BJ (cell line): ENCODE data around the gene SWAP70. TPM values are rescaled to one million over a fixed set of nuclear protein-coding genes. Genes with fewer than 3 reads are reported as not detected.
A peak's percentile ranks its signal among the peaks of the same experiment; 100 is the strongest.

Experiments used
- CTCF ChIA-PET: fragments of 350-600 bp; formaldehyde crosslinking; extraction: SDS; loops from one replicate; lab custom pipeline; 2021; ENCODE audit warnings: antibody characterized with exemption, inconsistent platforms; lab: Yijun Ruan, JAX
- POLR2A ChIA-PET: fragments of 300-600 bp; sonication (Branson Sonifier 250); formaldehyde crosslinking; extraction: SDS; loops from one replicate; lab custom pipeline; 2021; ENCODE audit warnings: antibody characterized with exemption; lab: Charles Lee
- DNase-seq: peaks from one replicate; pipeline ENCODE4 v3.0.0-alpha.2; 2011; ENCODE audit warnings: low read depth
- H3K27me3 ChIP-seq: 2 replicates; pipeline ENCODE4 v1.6.0; 2011; ENCODE audit warnings: low read length; ENCODE audit not compliant: control insufficient read depth, insufficient read depth
- H3K36me3 ChIP-seq: 2 replicates; pipeline ENCODE4 v1.5.1; 2011; ENCODE audit warnings: low read length; ENCODE audit not compliant: control insufficient read depth, insufficient read depth
- H3K4me3 ChIP-seq: 2 replicates; pipeline ENCODE4 v1.5.1; 2011; ENCODE audit warnings: low read depth, mild to moderate bottlenecking, control low read depth, low read length
- polyA plus RNA-seq: library from polyadenylated mRNA; depleted of rRNA; stranded (reverse); fragments of >200 nt; gene quantifications from 2 replicates; pipeline ENCODE4 v1.2.3, GENCODE V29; 2011
- TF ChIP-seq, protein P1 (sequence below): IDR thresholded peaks from 2 replicates; pipeline ENCODE4 v1.5.1; 2011; ENCODE audit warnings: low read depth, mild to moderate bottlenecking, control low read depth, inconsistent platforms, low read length, moderate library complexity; ENCODE audit not compliant: insufficient read depth

The SWAP70 gene
- polyA plus RNA-seq, 1 experiment: 16.6 TPM

DNA sequence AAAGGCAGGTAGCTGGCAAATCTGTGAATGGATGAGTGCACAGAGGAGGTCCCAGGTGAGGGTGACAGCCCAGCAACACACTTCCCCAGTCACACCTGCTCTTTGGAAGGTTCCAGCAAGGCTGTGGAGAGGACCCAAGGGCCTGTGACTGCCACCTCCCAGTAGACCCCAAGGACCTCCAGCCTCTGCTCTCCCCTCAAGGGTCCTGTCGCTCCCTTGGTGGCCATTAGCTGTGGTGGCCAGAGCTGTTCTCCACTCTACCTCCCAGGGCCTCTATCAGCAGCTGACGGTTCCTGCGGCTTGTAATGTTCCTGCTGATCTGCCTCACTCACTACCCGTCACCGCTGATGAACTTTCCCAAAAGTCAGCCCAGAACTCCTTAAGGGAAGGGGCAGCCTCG lies 93.0 kb downstream of the SWAP70 start:
- ChIA-PET CTCF (interaction anchor here (1.6 to 1.9 kb wide), 2 partner anchors 102 to 216 kb away, joined by 5 read pairs; no protein-coding TSS in a partner anchor), POLR2A (no interaction called here)
- no peaks in the 10 kb centered on the region for H3K36me3 ChIP-seq
- no peak for DNase-seq
- TF ChIP-seq, protein P1, sequence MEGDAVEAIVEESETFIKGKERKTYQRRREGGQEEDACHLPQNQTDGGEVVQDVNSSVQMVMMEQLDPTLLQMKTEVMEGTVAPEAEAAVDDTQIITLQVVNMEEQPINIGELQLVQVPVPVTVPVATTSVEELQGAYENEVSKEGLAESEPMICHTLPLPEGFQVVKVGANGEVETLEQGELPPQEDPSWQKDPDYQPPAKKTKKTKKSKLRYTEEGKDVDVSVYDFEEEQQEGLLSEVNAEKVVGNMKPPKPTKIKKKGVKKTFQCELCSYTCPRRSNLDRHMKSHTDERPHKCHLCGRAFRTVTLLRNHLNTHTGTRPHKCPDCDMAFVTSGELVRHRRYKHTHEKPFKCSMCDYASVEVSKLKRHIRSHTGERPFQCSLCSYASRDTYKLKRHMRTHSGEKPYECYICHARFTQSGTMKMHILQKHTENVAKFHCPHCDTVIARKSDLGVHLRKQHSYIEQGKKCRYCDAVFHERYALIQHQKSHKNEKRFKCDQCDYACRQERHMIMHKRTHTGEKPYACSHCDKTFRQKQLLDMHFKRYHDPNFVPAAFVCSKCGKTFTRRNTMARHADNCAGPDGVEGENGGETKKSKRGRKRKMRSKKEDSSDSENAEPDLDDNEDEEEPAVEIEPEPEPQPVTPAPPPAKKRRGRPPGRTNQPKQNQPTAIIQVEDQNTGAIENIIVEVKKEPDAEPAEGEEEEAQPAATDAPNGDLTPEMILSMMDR: no peak
- no peak overlapping the region for H3K4me3 ChIP-seq
- H3K27me3 ChIP-seq: no peaks in the 10 kb centered on the region

DNA sequence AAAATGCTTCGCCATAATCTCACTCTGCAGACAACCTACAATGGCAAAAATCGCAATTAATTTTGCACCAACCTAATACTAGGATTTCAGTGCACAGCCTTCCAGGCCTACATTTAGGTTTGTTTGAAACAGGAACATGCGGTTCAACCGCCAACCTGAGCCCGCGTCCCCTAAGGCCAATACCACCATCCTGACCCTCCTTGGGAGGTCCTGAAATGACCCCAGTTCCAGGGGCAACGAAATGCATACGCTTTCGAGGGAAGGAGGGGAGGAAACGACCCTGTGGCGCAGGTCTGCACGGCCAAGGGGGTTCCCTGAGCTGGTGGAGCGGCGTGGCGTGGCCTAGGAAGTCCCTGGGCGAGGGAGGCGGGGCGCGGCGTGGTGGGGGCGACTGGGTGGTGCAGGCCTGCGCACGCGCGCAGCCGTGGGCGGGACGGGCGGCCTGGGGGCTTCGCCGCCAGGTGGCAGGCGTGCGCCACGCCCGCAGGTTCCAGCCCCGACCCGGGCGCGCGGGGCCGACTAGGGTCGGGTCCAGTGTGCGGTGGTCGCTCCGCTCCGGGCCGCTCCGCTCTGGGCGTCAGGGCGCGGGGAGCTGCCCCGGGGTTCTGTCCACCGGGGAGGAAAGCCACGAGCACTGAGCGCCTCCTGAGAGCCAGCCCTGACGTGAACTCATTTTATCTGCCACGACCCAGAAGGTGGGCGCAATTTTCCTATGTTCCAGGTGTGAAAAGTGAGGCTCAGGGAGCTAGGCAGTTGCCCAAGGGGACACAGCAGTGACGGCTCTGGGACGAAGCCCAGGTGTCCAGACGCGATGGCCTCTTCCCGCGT lies 94.1 kb downstream of the SWAP70 start:
- Histone ChIP-seq H3K27me3 (no peaks in the 10 kb centered on the region), H3K36me3 (no peaks in the 10 kb centered on the region), H3K4me3 (peak overlapping the region; percentile 30)
- DNase-seq: no peak
- TF ChIP-seq, protein P1: no peak; the same call in 1 of the 2 replicates
- POLR2A ChIA-PET: interaction anchor here (2.7 kb wide), 1 partner anchor 44 kb away, joined by 26 read pairs; no protein-coding TSS in a partner anchor
- CTCF ChIA-PET: interaction anchor here (0.6 to 3.1 kb wide), 21 partner anchors 17 to 621 kb away, joined by 3 to 18 read pairs (median 4); no protein-coding TSS in a partner anchor

DNA sequence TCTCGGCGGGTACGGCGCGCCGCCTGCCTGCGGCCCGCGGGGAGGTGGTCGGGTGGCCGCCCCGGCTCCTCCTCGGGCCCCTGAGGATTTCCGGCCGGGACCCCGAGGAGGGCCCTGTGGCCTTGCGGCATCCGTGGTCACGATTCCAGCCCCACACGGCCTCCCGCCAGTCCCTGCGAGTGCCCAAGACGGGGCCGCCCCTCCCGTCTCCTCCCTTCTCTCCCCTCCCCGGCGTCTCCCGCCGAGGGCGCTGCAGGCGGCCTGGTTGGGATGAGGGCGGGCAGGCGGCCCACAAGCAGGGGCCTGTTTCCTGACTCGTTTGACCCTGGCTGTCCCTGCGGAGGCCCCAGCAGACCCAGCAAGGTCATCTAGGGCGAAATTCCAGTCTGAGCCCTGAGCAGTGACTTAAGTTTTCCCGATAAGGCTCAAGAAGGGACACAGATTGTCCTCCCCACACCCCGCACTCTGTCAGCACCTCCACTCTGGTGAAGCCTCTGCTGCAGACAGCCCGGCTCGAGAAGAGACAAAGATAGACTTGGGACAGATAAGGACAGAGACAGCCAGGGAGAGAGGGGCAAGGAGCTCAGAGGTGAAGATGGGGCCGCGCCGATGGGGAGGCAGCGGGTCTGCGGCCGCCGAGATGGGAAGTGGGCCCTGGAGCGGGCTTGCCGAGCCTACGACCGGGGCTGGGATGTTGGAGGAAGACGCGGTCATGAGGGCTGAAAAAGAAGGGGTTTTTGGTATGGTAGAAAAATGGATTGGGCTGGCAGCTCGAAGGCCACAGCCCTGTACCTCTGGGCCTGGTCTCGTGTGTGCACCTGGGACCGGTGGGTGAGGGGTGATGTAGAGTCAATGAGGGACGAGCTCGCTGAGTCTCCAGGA lies 95.0 kb downstream of the SWAP70 start:
- POLR2A ChIA-PET: interaction anchor here (0.5 to 2.7 kb wide), 10 partner anchors 30 to 559 kb away, joined by 3 to 26 read pairs (median 4); no protein-coding TSS in a partner anchor
- CTCF ChIA-PET: interaction anchor here (0.6 to 3.1 kb wide), 31 partner anchors 11 to 620 kb away, joined by 3 to 18 read pairs (median 4); no protein-coding TSS in a partner anchor
- Histone ChIP-seq H3K4me3 (peak overlapping the region; percentile 30), H3K36me3 (no peaks in the 10 kb centered on the region), H3K27me3 (no peaks in the 10 kb centered on the region)
- no peak for DNase-seq
- TF ChIP-seq, protein P1: peak; percentile 50

DNA sequence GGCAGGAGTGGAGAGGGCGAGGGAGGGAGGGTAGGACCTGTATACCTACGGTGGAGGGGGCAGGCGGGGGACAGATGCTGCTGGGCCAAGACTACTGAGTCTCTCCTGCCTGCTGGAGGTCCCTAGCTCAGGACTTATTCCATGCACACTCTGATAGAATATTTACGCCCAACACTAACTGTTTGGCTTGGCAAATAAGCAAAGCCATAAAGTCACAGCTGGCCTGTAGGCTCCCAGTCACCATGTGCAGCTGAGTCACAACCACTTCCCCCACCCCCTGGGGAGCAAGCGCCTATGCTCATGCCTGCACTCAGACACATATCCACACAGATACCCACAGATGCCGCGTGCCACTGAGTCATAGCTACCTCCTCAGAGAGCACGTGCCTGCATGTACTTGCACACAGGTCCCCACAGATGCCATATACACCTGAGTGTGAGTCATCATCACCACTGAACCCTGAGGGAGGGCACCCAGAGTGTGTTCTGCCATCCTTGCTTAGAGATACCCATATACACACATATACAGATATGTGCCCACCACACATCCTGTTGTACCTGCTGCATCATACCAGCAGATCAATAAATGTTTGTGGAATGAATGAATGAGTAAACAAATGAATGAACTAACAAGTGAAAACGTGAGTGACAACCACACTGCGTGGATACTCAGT lies 95.8 kb downstream of the SWAP70 start:
- Histone ChIP-seq H3K4me3 (no peak overlapping the region), H3K27me3 (no peaks in the 10 kb centered on the region), H3K36me3 (no peaks in the 10 kb centered on the region)
- TF ChIP-seq, protein P1: no peak
- peak; percentile 98 for DNase-seq
- ChIA-PET POLR2A (interaction anchor here (0.5 to 2.7 kb wide), 17 partner anchors 11 to 558 kb away, joined by 3 to 26 read pairs (median 4); no protein-coding TSS in a partner anchor), CTCF (interaction anchor here (0.6 to 3.1 kb wide), 19 partner anchors 11 to 607 kb away, joined by 3 to 18 read pairs (median 4); no protein-coding TSS in a partner anchor)
